A549 (cell line): ENCODE measurements around the gene FAM193A. TPM values are rescaled to one million over a fixed set of nuclear protein-coding genes. Genes with fewer than 3 reads are reported as not detected.

Experiments used
- ATAC-seq, 2 experiments: fragments of 200-7000 bp in 1 of 2; fragments of >200 bp in 1 of 2; cut with Nextera tagmentation in 1 of 2; cut with Tn5 transposase in 1 of 2; 3 replicates each; pipeline versions ENCODE4 v1.8.0 to v1.9.1; 2018 to 2020; ENCODE audit warnings: mild to moderate bottlenecking in 1 of 2, moderate library complexity in 1 of 2
- CTCF ChIA-PET: fragments of 300-600 bp; sonication (Branson Sonifier 250); formaldehyde crosslinking; extraction: SDS; loops from one replicate; lab custom pipeline; 2021; ENCODE audit warnings: antibody characterized with exemption, inconsistent platforms; lab: Yijun Ruan, JAX
- POLR2A ChIA-PET: fragments of 350-600 bp; formaldehyde crosslinking; extraction: SDS; loops from one replicate; lab custom pipeline; 2021; ENCODE audit warnings: antibody characterized with exemption, inconsistent platforms; lab: Yijun Ruan, JAX
- DNase-seq, 2 experiments: peaks; one replicate each; pipeline versions ENCODE4 v3.0.0 to v3.0.0-alpha.2; 2011 to 2016; ENCODE audit warnings: low read depth in 1 of 2, low spot score in 1 of 2
- FAIRE-seq: peaks from 2 replicates; lab custom pipeline; 2011; peaks lifted over from hg19 to GRCh38; lab: Jason Lieb, UNC
- H3K27ac ChIP-seq, 2 experiments: fragments of >200 bp; sonication (Bioruptor Twin); formaldehyde crosslinking; 3 replicates each; pipeline ENCODE4 v1.5.1; 2016 to 2017
- H3K4me1 ChIP-seq: fragments of >200 bp; sonication (Bioruptor Twin); formaldehyde crosslinking; 3 replicates; pipeline ENCODE4 v1.6.1; 2016
- H3K4me2 ChIP-seq: fragments of >200 bp; sonication (Bioruptor Twin); formaldehyde crosslinking; 3 replicates; pipeline ENCODE4 v1.6.1; 2016
- H3K4me3 ChIP-seq: fragments of >200 bp; sonication (Bioruptor Twin); formaldehyde crosslinking; 3 replicates; pipeline ENCODE4 v1.5.1; 2016
- H3K9me3 ChIP-seq: fragments of >200 bp; sonication (Bioruptor Twin); formaldehyde crosslinking; 3 replicates; pipeline ENCODE4 v1.6.1; 2016
- BHLHE40 ChIP-seq: IDR thresholded peaks from 2 replicates; pipeline ENCODE4 v1.6.1; 2012; ENCODE audit warnings: low read depth, low read length, inconsistent platforms
- CBX2 ChIP-seq: fragments of 200-600 bp; sonication (generic); IDR thresholded peaks from 2 replicates; pipeline ENCODE4 v1.6.1; 2016; ENCODE audit warnings: low read depth, mild to moderate bottlenecking, borderline replicate concordance
- CBX8 ChIP-seq: fragments of 200-600 bp; sonication (generic); IDR thresholded peaks from 2 replicates; pipeline ENCODE4 v1.6.1; 2016
- CEBPB ChIP-seq, 2 experiments: fragments of >200 bp in 1 of 2; sonication (Bioruptor Twin) in 1 of 2; formaldehyde crosslinking in 1 of 2; IDR thresholded peaks; 2 replicates each; pipeline ENCODE4 v1.6.1; 2012 to 2016
- EP300 ChIP-seq, 2 experiments: fragments of >200 bp; sonication (Bioruptor Twin); formaldehyde crosslinking; IDR thresholded peaks; 2 replicates in 1 of 2; 3 replicates in 1 of 2; pipeline ENCODE4 v1.6.1; 2016 to 2017
- FOSL2 ChIP-seq, 2 experiments: fragments of 450-650 bp in 1 of 2; fragments of >200 bp in 1 of 2; sonication (Bioruptor Twin) in 1 of 2; formaldehyde crosslinking; IDR thresholded peaks; 2 replicates each; pipeline versions ENCODE4 v1.5.0 to v1.6.1; 2016 to 2020; ENCODE audit warnings: mild to moderate bottlenecking in 1 of 2, moderate library complexity in 1 of 2
- HDAC2 ChIP-seq: fragments of 200-600 bp; sonication (generic); IDR thresholded peaks from 2 replicates; pipeline ENCODE4 v1.6.1; 2016
- HOXB5 ChIP-seq: fragments of 250-450 bp; sonication (Bioruptor Pico); IDR thresholded peaks from 2 replicates; pipeline ENCODE4 v1.5.0; 2020; ENCODE audit warnings: mild to moderate bottlenecking, moderate library complexity
- KDM1A ChIP-seq: fragments of 200-600 bp; sonication (generic); IDR thresholded peaks from 2 replicates; pipeline ENCODE4 v1.6.1; 2016; ENCODE audit warnings: low read depth, mild to moderate bottlenecking
- KDM5A ChIP-seq: fragments of 200-600 bp; sonication (generic); IDR thresholded peaks from 2 replicates; pipeline ENCODE4 v1.6.1; 2016; ENCODE audit warnings: antibody characterized with exemption, mild to moderate bottlenecking
- PHF8 ChIP-seq: fragments of 200-600 bp; sonication (generic); IDR thresholded peaks from 2 replicates; pipeline ENCODE4 v1.6.1; 2016; ENCODE audit warnings: low read depth, mild to moderate bottlenecking, antibody characterized with exemption, moderate library complexity, borderline replicate concordance
- SREBF2 ChIP-seq: fragments of 450-650 bp; IDR thresholded peaks from 2 replicates; pipeline ENCODE4 v1.6.1; 2014; ENCODE audit warnings: mild to moderate bottlenecking, moderate library complexity
- TFCP2L1 ChIP-seq: fragments of 250-450 bp; sonication (Bioruptor Pico); IDR thresholded peaks from 2 replicates; pipeline ENCODE4 v1.5.0; 2021; ENCODE audit warnings: mild to moderate bottlenecking
- TP53 ChIP-seq: fragments of 250-450 bp; sonication (Bioruptor Pico); IDR thresholded peaks from 2 replicates; pipeline ENCODE4 v1.5.0; 2021; ENCODE audit warnings: mild to moderate bottlenecking, moderate library complexity
- ZNF302 ChIP-seq: fragments of 250-450 bp; sonication (Bioruptor Pico); IDR thresholded peaks from 2 replicates; pipeline ENCODE4 v1.9.0; 2021; ENCODE audit warnings: inconsistent platforms, mild to moderate bottlenecking, moderate library complexity
- ZSCAN20 ChIP-seq: fragments of 250-450 bp; sonication (Bioruptor Pico); IDR thresholded peaks from 2 replicates; pipeline ENCODE4 v1.8.0; 2022; ENCODE audit warnings: mild to moderate bottlenecking, moderate library complexity
- WGBS: methylation state at CpG from one replicate; pipeline ENCODE4 v1.1.6; 2017; ENCODE audit errors: missing lambda C conversion rate; 5-methylcytosine and 5-hydroxymethylcytosine counted together
- polyA plus RNA-seq, 4 experiments: library from polyadenylated mRNA; depleted of rRNA in 3 of 4; stranded (reverse); fragments of >200 nt; fragmentation: RNase III in 1 of 4; extraction: RNeasy Plus Mini Kit Qiagen cat#74134 plus additional on column Dnase treatment in 1 of 4; gene quantifications; 2 replicates in 3 of 4; 3 replicates in 1 of 4; pipeline ENCODE4 v1.2.3, GENCODE V29; 2011 to 2017
- TF ChIP-seq, protein P1 (sequence below): fragments of >200 bp; sonication (Bioruptor Twin); formaldehyde crosslinking; IDR thresholded peaks from 2 replicates; pipeline ENCODE4 v1.6.1; 2016
- TF ChIP-seq, protein P2 (sequence below): IDR thresholded peaks from 2 replicates; pipeline ENCODE4 v1.6.1; 2012
- TF ChIP-seq, protein P3 (sequence below): fragments of 250-450 bp; sonication (Bioruptor Pico); IDR thresholded peaks from 2 replicates; pipeline ENCODE4 v1.5.0; 2020; ENCODE audit warnings: low read depth, mild to moderate bottlenecking, moderate library complexity
- TF ChIP-seq, protein P4 (sequence below): fragments of 450-650 bp; IDR thresholded peaks from 2 replicates; pipeline ENCODE4 v1.6.1; 2014; ENCODE audit warnings: antibody characterized with exemption
- TF ChIP-seq, protein P5 (sequence below): IDR thresholded peaks from 2 replicates; pipeline ENCODE4 v1.6.1; 2012; ENCODE audit warnings: low read depth, borderline replicate concordance
- TF ChIP-seq, protein P6 (sequence below): fragments of >200 bp; sonication (Bioruptor Twin); formaldehyde crosslinking; IDR thresholded peaks from 3 replicates; pipeline ENCODE4 v1.6.1; 2016
- TF ChIP-seq, protein P7 (sequence below): fragments of 250-450 bp; sonication (Bioruptor Pico); IDR thresholded peaks from 2 replicates; pipeline ENCODE4 v1.5.0; 2021; ENCODE audit warnings: mild to moderate bottlenecking, moderate library complexity, borderline replicate concordance

FAM193A gene
- polyA plus RNA-seq, 2 of the 4 experiments (the other 2 are of a cell fraction), result 4.5 to 6.7 TPM

DNA sequence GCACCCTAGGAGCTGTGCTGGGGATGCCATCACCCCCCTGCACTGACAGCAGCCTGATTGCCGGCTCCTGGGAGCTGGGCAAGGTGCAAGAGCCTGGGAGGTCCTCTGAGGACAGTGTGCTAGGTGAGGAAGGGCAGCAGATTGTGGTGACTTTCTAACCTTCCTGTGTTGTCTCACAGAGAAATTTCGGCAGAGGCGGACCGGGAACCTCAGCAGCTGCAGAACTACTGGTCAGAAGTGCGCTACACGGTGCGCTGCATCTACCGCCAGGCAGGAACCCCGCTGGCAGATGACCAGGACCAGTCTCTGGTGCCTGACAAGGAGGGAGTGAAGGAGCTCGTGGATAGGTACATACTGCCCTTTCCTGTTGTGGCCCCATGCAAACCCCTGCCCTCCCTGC, 89.8 kb downstream of the FAM193A start:
- 96% methylated on average over 8 of the region's 10 CpGs for WGBS
- ChIA-PET POLR2A (no interaction called here), CTCF (no interaction called here)
- Histone ChIP-seq H3K4me3 (no peak overlapping the region), H3K9me3 (no peaks in the 10 kb centered on the region), H3K4me2 (no peak overlapping the region), H3K27ac (no peak overlapping the region), H3K4me1 (no peaks in the 10 kb centered on the region)
- TF ChIP-seq, protein P1, sequence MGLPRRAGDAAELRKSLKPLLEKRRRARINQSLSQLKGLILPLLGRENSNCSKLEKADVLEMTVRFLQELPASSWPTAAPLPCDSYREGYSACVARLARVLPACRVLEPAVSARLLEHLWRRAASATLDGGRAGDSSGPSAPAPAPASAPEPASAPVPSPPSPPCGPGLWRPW, result no peak
- no peak for TF ChIP-seq BHLHE40
- no peak for TF ChIP-seq HDAC2
- TF ChIP-seq, protein P2, sequence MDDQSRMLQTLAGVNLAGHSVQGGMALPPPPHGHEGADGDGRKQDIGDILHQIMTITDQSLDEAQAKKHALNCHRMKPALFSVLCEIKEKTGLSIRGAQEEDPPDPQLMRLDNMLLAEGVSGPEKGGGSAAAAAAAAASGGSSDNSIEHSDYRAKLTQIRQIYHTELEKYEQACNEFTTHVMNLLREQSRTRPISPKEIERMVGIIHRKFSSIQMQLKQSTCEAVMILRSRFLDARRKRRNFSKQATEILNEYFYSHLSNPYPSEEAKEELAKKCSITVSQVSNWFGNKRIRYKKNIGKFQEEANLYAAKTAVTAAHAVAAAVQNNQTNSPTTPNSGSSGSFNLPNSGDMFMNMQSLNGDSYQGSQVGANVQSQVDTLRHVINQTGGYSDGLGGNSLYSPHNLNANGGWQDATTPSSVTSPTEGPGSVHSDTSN, result no peak
- no peak for TF ChIP-seq FOSL2 (IDR thresholded peaks at IDR 0.05)
- TF ChIP-seq FOSL2 (CRISPR knock-in tag; IDR thresholded peaks at IDR 0.05), result no peak
- TF ChIP-seq CBX2, result no peak
- no peak for TF ChIP-seq TFCP2L1 (CRISPR knock-in tag)
- TF ChIP-seq, protein P3, sequence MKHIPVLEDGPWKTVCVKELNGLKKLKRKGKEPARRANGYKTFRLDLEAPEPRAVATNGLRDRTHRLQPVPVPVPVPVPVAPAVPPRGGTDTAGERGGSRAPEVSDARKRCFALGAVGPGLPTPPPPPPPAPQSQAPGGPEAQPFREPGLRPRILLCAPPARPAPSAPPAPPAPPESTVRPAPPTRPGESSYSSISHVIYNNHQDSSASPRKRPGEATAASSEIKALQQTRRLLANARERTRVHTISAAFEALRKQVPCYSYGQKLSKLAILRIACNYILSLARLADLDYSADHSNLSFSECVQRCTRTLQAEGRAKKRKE (CRISPR knock-in tag), result no peak
- TF ChIP-seq, protein P4, sequence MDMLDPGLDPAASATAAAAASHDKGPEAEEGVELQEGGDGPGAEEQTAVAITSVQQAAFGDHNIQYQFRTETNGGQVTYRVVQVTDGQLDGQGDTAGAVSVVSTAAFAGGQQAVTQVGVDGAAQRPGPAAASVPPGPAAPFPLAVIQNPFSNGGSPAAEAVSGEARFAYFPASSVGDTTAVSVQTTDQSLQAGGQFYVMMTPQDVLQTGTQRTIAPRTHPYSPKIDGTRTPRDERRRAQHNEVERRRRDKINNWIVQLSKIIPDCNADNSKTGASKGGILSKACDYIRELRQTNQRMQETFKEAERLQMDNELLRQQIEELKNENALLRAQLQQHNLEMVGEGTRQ, result no peak
- TF ChIP-seq, protein P5, sequence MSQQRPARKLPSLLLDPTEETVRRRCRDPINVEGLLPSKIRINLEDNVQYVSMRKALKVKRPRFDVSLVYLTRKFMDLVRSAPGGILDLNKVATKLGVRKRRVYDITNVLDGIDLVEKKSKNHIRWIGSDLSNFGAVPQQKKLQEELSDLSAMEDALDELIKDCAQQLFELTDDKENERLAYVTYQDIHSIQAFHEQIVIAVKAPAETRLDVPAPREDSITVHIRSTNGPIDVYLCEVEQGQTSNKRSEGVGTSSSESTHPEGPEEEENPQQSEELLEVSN, result no peak
- TF ChIP-seq EP300 (IDR thresholded peaks at IDR 0.05), result no peak
- TF ChIP-seq, protein P6, sequence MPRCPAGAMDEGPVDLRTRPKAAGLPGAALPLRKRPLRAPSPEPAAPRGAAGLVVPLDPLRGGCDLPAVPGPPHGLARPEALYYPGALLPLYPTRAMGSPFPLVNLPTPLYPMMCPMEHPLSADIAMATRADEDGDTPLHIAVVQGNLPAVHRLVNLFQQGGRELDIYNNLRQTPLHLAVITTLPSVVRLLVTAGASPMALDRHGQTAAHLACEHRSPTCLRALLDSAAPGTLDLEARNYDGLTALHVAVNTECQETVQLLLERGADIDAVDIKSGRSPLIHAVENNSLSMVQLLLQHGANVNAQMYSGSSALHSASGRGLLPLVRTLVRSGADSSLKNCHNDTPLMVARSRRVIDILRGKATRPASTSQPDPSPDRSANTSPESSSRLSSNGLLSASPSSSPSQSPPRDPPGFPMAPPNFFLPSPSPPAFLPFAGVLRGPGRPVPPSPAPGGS, result no peak
- TF ChIP-seq ZSCAN20, result no peak
- TF ChIP-seq, protein P7, sequence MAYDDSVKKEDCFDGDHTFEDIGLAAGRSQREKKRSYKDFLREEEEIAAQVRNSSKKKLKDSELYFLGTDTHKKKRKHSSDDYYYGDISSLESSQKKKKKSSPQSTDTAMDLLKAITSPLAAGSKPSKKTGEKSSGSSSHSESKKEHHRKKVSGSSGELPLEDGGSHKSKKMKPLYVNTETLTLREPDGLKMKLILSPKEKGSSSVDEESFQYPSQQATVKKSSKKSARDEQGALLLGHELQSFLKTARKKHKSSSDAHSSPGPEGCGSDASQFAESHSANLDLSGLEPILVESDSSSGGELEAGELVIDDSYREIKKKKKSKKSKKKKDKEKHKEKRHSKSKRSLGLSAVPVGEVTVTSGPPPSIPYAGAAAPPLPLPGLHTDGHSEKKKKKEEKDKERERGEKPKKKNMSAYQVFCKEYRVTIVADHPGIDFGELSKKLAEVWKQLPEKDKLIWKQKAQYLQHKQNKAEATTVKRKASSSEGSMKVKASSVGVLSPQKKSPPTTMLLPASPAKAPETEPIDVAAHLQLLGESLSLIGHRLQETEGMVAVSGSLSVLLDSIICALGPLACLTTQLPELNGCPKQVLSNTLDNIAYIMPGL, result no peak
- no peak for TF ChIP-seq KDM1A
- no peak for TF ChIP-seq SREBF2
- TF ChIP-seq CBX8, result no peak
- TF ChIP-seq PHF8, result no peak
- no peak for TF ChIP-seq CEBPB (IDR thresholded peaks at IDR 0.05)
- TF ChIP-seq ZNF302 (CRISPR knock-in tag), result no peak
- ATAC-seq, result no peak; a peak in 1 of 6 replicates
- FAIRE-seq, result no peak
- no peak for DNase-seq

DNA sequence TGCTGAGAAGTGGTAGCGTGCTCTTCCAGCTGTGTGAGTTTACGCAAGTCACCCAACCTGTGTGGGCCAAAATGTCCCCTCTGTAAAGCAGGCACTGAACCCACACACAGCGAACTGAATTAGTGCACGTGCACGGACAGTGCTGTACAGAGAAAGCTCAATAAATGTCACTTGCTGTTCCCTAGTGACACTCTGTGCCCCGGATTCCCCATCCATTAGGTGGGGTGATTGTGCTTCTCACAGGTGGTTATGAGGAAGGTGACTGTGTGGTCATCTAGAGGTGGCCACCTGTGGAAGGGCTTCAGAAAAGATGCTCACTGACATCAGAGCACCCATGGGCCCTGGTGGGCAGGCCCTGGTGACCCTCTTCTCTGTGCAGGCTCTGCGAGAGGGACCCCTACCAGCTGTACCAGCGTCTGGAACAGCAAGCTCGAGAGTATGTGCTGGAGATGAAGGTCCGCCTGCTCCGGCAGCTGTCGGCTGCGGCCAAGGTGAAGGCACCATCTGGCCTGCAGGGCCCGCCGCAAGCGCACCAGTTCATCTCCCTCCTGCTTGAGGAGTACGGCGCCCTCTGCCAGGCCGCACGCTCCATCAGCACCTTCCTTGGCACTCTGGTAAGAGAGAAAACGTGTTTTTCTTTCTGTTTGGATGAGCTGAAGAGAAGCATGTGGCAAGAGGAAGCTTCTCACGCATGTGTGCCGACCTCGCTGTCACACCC, 94.3 kb downstream of the FAM193A start:
- ChIA-PET POLR2A (no interaction called here), CTCF (no interaction called here)
- no peaks in the 10 kb centered on the region for H3K4me1 ChIP-seq
- TF ChIP-seq HOXB5 (no peak), TP53 (no peak), ZSCAN20 (no peak), SREBF2 (no peak), KDM5A (no peak)
- ATAC-seq (no peak), FAIRE-seq (no peak), DNase-seq (no peak)
- no peak overlapping the region for H3K27ac ChIP-seq
- H3K4me2 ChIP-seq, result no peak overlapping the region
- no peak overlapping the region for H3K4me3 ChIP-seq
- 95% methylated on average over 13 of the region's 24 CpGs for WGBS
- no peaks in the 10 kb centered on the region for H3K9me3 ChIP-seq
